NT2/D1 (cell line): ENCODE measurements around the gene HEXB.

Experiments
- SUZ12 ChIP-seq: IDR thresholded peaks from 2 replicates; pipeline ENCODE4 v1.6.1; 2011; ENCODE audit not compliant: insufficient read length, insufficient read depth; ENCODE audit errors: extremely low read depth
- YY1 ChIP-seq: IDR thresholded peaks from 2 replicates; pipeline ENCODE4 v1.6.1; 2011; ENCODE audit not compliant: insufficient read length, insufficient read depth
- ZNF274 ChIP-seq: IDR thresholded peaks from 2 replicates; pipeline ENCODE4 v1.6.1; 2011; ENCODE audit warnings: mild to moderate bottlenecking, low read depth, low read length

DNA sequence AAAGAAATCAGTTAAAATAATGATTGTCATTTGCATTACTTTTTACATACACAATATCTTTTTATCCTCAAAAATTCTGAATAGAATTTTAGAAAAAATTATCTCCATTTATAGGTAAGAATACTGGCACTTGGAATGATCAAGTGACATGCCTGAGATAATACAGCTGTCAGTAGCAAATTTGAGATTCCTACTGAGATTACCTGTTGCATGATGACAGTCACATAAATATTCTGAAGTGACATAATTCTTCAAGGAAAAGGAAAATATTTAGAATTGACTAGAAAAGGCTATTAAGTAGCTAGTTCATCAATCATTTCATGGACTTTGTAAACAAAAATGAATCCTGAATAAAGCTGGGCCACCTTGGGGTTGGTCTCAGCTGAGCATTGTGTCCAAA, 29.3 kb upstream of the HEXB start:
- TF ChIP-seq ZNF274 (no peak), YY1 (no peak), SUZ12 (no peak)
